ENCODE results near the gene LUC7L3. TPM values are rescaled to one million over a fixed set of nuclear protein-coding genes. Genes with fewer than 3 reads are reported as not detected.

Gene LUC7L3
- total and polyA plus RNA-seq, 4 donors: 38.1 to 188 (median 89.4) TPM

GRCh38 chr17:50683434-50684287, 35.7 kb upstream of the LUC7L3 start:
- Histone ChIP-seq H3K9ac (ENCODE audit: insufficient read depth in 1 of 2, low read length in 2 of 2) (no peak overlapping the region), H3K9me3 (ENCODE audit: control insufficient read depth in 4 of 4, insufficient read depth in 3 of 4, low read length in 3 of 4) (no peaks in the 10 kb centered on the region), H3K4me1 (ENCODE audit: control insufficient read depth in 5 of 5, insufficient read depth in 5 of 5, low read length in 5 of 5) (peaks cover 0 to 13% (median 5%) of the 10 kb centered on the region in 5 donors), H3K36me3 (ENCODE audit: control insufficient read depth in 4 of 4, insufficient read depth in 4 of 4, low read length in 4 of 4) (peaks cover 0 to 6% (median 1%) of the 10 kb centered on the region in 4 donors), H3K27ac (ENCODE audit: low read depth in 1 of 2, low read length in 1 of 2) (no peak overlapping the region), H3K27me3 (ENCODE audit: control insufficient read depth in 3 of 3, insufficient read depth in 3 of 3, low read length in 2 of 3) (no peaks in the 10 kb centered on the region), H3K4me3 (no peak overlapping the region)
- no peak for TF ChIP-seq CTCF (IDR thresholded peaks at IDR 0.05; ENCODE audit: control extremely low read depth, extremely low read depth)
- DNase-seq (no peak), ATAC-seq (ENCODE audit: insufficient read depth, low FRiP score) (no peak)
- WGBS, 2 donors: 92 to 93% methylated on average over 28 of the region's 28 CpGs

GRCh38 chr17:50684288-50684611, 35.2 kb upstream of the LUC7L3 start:
- WGBS, 2 donors: 93 to 95% methylated on average over 5 of the region's 5 CpGs
- no peak for ATAC-seq (ENCODE audit: insufficient read depth, low FRiP score)
- Histone ChIP-seq H3K4me1 (ENCODE audit: control insufficient read depth in 5 of 5, insufficient read depth in 5 of 5, low read length in 5 of 5) (peaks cover 0 to 13% (median 5%) of the 10 kb centered on the region in 5 donors), H3K27ac (ENCODE audit: low read depth in 1 of 2, low read length in 1 of 2) (no peak overlapping the region), H3K36me3 (ENCODE audit: control insufficient read depth in 4 of 4, insufficient read depth in 4 of 4, low read length in 4 of 4) (peaks cover 0 to 4% (median 1%) of the 10 kb centered on the region in 4 donors), H3K9me3 (ENCODE audit: control insufficient read depth in 4 of 4, insufficient read depth in 3 of 4, low read length in 3 of 4) (no peaks in the 10 kb centered on the region), H3K27me3 (ENCODE audit: control insufficient read depth in 3 of 3, insufficient read depth in 3 of 3, low read length in 2 of 3) (no peaks in the 10 kb centered on the region), H3K4me3 (no peak overlapping the region), H3K9ac (ENCODE audit: insufficient read depth in 1 of 2, low read length in 2 of 2) (no peak overlapping the region)
- TF ChIP-seq CTCF (IDR thresholded peaks at IDR 0.05; ENCODE audit: control extremely low read depth, extremely low read depth): no peak
- no peak for DNase-seq

GRCh38 chr17:50684612-50685333, 34.6 kb upstream of the LUC7L3 start:
- Histone ChIP-seq H3K36me3 (ENCODE audit: control insufficient read depth in 4 of 4, insufficient read depth in 4 of 4, low read length in 4 of 4) (peaks cover 0 to 4% (median 0%) of the 10 kb centered on the region in 4 donors), H3K27me3 (ENCODE audit: control insufficient read depth in 3 of 3, insufficient read depth in 3 of 3, low read length in 2 of 3) (no peaks in the 10 kb centered on the region), H3K9me3 (ENCODE audit: control insufficient read depth in 4 of 4, insufficient read depth in 3 of 4, low read length in 3 of 4) (no peaks in the 10 kb centered on the region), H3K27ac (ENCODE audit: low read depth in 1 of 2, low read length in 1 of 2) (no peak overlapping the region), H3K4me1 (ENCODE audit: control insufficient read depth in 5 of 5, insufficient read depth in 5 of 5, low read length in 5 of 5) (peaks cover 0 to 13% (median 8%) of the 10 kb centered on the region in 5 donors), H3K4me3 (no peak overlapping the region), H3K9ac (ENCODE audit: insufficient read depth in 1 of 2, low read length in 2 of 2) (no peak overlapping the region)
- TF ChIP-seq CTCF (IDR thresholded peaks at IDR 0.05; ENCODE audit: control extremely low read depth, extremely low read depth): no peak
- no peak for ATAC-seq (ENCODE audit: insufficient read depth, low FRiP score)
- 87 to 91% methylated on average over 15 of the region's 15 CpGs for whole genome bisulfite sequencing, 2 donors
- DNase-seq: no peak

Measured in lung (tissue), 12 donors.